Activated CD8-positive, alpha-beta memory T cell treated with anti-CD3 and anti-CD28 coated beads for 48 hours (primary cell): Measurements from ENCODE around the gene TTPAL.

Experiments
- DNase-seq, 3 experiments: peaks; one replicate each; pipeline ENCODE4 v3.0.0-alpha.2; 2020; ENCODE audit warnings: low read depth in 2 of 3, low spot score in 2 of 3

TTPAL gene

GRCh38 chr20:44475694-44476560, at the start of gene TTPAL:
Gene TTPAL (plus strand): TSS chr20:44475874. CDS start chr20:44480000, 4,126 bp downstream.
- peak; percentile 84 to 88 (median 88) for DNase-seq

DNA sequence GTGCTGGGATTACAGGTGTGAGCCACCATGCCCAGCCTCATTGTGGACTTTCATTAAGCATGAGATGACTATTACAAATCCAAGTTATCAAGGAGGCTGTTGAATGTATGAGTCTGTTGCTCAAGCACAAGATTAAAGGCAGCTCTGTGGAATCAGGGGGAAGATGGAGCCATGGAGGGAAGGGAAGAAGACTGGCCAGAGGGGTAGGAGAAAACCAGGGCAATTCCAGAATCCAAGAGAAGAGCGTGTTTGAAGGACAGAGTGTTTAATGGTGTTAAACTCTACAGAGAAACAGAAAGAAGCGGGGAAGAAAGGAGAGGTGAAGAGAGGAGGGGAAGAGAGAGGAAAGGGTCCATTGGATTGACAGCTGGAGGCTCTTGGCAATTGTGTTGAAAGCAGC, 49.8 kb upstream of the TTPAL start:
- DNase-seq = no peak

GRCh38 chr20:44426879-44427790, 48.5 kb upstream of the TTPAL start:
- no peak for DNase-seq

GRCh38 chr20:44427804-44428173, 47.9 kb upstream of the TTPAL start:
- DNase-seq = no peak

DNA sequence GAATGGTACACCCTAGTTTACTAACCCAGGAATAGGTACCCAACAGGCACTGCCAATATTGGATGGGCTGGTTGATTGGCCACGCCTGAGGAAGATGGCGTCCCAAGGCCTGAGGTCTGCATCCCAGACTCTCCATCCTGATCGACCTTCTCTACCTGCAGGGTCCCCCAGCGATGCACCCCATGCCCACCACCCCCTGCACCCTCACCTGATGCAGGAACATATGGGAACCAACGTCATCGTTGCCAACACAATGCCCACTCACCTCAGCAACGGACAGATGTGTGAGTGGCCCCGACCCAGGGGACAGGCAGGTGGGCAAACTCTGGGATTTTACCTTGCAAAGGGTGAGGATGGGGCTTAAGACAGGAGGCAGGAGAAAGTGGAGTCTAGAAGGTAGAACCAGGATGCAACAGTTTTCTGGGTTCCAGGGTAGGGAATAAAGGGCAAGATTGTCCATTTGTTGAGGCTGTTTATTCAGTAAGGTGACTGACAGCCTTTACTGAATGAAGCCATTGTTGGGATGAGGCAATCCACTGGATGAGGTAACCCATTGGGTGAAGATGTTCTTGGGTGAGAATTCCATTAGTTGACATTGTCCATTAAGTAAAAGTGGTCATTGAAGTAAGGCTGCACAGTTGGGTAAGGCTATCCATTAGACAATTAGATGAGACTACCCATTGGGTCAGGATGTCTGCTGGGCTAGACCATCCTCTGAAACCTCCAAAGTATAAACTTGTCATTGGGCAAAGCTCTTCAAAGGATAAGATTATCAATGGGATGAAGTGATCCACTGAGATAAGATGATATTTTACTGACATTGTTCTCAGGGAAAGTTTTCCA, 47.3 kb upstream of the TTPAL start:
- no peak for DNase-seq

DNA sequence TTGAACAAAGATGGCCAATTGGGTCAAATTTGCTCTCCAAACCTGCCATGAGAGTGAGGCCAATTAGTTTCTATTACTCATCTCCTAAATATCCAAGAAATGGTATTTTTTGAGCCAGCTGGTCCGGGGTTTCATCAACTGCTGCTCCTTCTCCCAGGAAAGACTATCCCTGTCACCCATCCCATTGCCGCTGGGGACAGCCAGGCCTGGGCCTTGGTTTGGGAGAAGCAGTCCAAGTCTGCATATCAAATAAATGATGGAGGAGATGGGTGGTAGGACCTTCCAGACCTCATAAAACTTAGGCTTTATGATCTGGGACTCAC, 46.7 kb upstream of the TTPAL start:
- no peak for DNase-seq

GRCh38 chr20:44429419-44430269, 46.0 kb upstream of the TTPAL start:
- DNase-seq = no peak

GRCh38 chr20:44430270-44431065, 45.2 kb upstream of the TTPAL start:
- no peak for DNase-seq

GRCh38 chr20:44431118-44431501, 44.6 kb upstream of the TTPAL start:
- DNase-seq = no peak

DNA sequence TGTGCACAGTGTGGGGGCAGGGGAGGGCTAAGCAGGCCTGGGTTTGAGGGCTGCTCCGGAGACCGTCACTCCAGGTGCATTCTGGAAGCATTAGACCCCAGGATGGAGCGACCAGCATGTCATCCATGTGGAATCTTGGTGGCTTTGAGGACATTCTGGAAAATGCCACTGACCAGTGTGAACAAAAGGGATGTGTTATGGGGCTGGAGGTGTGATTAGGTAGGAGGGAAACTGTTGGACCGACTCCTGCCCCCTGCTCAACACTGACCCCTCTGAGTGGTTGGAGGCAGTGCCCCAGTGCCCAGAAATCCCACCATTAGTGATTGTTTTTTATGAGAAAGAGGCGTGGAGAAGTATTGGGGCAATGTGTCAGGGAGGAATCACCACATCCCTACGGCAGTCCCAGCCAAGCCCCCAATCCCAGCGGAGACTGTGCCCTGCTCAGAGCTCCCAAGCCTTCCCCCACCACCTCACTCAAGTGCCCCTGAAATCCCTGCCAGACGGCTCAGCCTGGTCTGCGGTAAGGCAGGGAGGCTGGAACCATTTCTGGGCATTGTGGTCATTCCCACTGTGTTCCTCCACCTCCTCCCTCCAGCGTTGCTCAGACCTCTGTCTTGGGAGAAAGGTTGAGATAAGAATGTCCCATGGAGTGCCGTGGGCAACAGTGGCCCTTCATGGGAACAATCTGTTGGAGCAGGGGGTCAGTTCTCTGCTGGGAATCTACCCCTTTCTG, 44.0 kb upstream of the TTPAL start:
- DNase-seq = no peak

DNA sequence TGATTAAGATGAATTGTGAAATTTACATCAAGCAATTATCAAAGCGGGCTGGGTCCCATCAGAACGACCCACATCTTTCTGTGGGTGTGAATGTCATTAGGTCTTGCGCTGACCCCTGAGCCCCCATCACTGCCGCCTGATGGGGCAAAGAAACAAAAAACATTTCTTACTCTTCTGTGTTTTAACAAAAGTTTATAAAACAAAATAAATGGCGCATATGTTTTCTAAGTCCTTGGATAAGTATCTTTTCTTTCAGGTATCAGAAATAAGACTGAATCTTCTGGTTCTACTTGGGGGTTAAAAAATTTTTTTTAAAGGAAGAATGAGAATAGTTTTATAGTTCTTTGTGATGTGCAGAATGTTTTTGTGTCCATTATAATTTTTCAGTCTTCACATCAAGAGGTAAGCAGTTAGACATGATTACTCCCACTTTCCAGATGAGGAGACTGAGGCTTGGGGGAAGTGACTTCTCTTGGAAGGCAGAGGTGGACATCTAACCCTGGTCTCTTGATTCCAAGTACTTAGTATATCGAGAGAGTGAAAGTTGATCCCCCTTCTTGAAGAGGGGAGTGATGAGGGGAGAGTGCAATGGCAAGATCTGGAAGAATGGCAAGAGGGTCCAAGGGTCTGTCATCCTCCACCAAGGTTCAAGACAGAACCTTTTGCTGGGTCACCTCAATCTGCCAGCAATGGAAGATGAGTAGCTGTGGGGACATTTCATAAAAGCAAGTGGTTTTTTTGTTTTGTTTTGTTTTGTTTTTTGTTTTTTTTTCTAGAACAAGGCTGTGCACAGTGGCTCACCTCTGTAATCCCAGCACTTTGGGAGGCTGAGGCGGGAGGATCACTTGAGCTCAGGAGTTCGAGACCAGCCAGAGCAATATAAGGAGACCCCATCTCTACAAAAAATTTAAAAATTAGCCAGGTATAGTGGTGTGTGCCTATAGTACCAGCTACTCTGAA, 42.8 kb upstream of the TTPAL start:
- no peak for DNase-seq

DNA sequence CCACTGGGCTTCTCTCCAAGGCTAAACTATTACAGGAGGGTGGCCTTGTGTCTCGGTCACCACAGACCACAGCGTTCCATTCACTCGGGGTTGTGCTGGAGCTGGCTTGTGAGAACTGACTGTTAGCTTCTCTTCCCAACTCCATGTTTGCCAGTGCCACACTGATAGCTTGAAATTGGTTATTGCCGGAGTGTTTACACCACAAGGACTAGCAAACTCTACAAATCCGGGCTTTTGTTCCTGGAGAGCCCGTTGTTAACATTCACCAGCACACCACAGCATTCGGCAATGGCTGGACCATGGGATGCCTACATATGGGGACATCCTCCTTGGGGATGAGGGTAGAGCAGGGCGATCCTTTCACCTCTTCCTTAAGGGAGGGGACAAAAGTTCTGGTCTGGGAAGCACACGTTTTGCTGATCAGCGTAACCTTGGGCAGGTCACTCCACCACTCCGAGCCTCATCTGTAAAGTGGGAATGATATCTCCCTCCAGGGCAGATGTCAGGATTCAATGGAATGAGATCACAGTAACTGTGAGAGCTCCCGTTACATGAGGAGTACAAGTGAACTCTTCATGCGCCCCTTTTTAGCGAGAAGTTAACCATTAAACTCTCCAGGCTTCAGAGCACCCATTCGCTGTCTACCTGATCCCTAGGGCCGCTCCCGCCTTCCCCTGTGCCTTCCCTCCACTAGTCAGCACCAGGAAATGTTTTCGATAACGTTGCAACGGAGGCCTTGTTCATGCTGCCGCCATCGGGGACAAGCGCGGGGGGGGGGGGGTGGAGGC, 41.7 kb upstream of the TTPAL start:
- no peak for DNase-seq

GRCh38 chr20:44435630-44436335, 39.9 kb upstream of the TTPAL start:
- no peak for DNase-seq

DNA sequence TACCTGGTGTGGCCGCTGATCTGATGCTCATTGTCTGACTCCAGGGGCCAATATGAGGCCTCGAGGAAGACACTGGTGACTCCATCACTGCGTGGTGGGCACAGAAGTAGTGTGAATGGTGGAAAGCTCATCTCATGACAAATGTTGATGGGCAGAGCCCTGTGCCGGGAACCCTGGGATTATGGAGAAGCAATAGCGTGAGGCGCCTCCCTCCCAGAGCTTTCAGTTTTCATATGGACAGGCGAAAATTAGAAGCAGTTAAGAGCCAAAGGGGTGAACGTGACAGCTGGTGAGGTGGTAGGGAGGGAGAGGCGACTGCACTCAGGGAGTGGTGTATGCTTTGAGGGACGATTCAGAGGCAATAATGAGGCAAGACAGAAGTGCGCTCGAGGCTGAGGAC, 39.3 kb upstream of the TTPAL start:
- no peak for DNase-seq

DNA sequence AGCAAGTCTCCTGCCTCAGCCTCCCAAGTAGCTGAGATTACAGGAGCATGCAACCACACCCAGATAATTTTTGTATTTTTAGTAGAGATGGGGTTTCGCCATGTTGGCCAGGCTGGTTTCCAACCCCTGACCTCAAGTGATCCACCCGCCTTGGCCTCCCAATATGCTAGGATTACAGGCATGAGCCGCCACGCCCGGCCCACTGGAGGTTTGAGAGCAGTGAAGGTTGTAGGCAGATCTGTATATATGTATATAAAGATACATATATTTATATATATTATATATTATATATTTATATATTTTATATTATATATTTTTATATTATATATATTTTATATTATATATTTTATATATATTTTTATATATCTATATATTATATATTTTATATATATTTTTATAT, 38.2 kb upstream of the TTPAL start:
- no peak for DNase-seq

DNA sequence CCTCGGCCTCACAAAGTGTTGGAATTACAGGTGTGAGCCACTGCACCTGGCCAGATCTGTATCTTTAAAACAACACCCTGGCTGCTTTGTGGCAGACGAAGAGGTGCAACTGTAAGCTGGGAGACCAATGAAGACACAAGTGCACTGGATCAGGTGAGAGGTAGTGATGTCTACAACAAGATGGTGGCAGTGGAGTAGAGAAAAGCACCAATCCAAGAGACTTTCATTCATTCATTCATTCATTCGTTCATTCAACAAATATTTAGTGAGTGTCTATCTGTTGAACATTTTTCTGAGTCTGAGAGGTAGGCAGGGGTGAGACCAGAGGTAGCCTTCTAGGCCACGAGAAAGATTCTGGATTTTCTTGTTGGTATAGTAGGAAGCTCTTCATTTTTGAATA, 36.9 kb upstream of the TTPAL start:
- DNase-seq = no peak
